HepG2 (cell line): ENCODE results near the gene INTS6L. TPM values are rescaled to one million over a fixed set of nuclear protein-coding genes. Genes with fewer than 3 reads are reported as not detected.

Experiments used
- ATAC-seq: fragments of 200-7000 bp; cut with Tn5 transposase; 3 replicates; pipeline ENCODE4 v1.9.1; 2020; ENCODE audit warnings: mild to moderate bottlenecking, moderate library complexity
- BruUV-seq: library from RNA; stranded (reverse); fragments of 400-500 nt; replicated peaks from 2 replicates; lab custom pipeline; 2021; lab: Mats Ljungman, UMichigan
- CTCF ChIA-PET: fragments of 300-600 bp; formaldehyde crosslinking; extraction: SDS; loops from one replicate; lab custom pipeline; 2021; ENCODE audit warnings: low total read pairs, inconsistent platforms, low intra/inter-chr PET ratio; lab: Yijun Ruan, JAX
- POLR2A ChIA-PET: fragments of 350-600 bp; sonication (Branson Sonifier 250); formaldehyde crosslinking; loops from one replicate; lab custom pipeline; 2020; ENCODE audit warnings: antibody characterized with exemption, inconsistent platforms; lab: Yijun Ruan, JAX
- DNase-seq: peaks from one replicate; pipeline ENCODE4 v3.0.0-alpha.2; 2015; ENCODE audit warnings: low spot score
- FAIRE-seq: peaks from 3 replicates; lab custom pipeline; 2011; peaks lifted over from hg19 to GRCh38; lab: Jason Lieb, UNC
- H2AFZ ChIP-seq: one replicate; pipeline ENCODE4 v1.6.1; 2011; ENCODE audit warnings: low read length, inconsistent platforms
- H3K27ac ChIP-seq: fragments of 300-600 bp; 3 replicates; pipeline ENCODE4 v1.8.0; 2011; ENCODE audit warnings: mixed run types, mild to moderate bottlenecking, mixed read lengths, low read length, inconsistent platforms; ENCODE audit not compliant: insufficient read depth; ENCODE audit errors: extremely low read length
- H3K27me3 ChIP-seq, 2 experiments: fragments of 200-600 bp in 1 of 2; 2 replicates in 1 of 2; 3 replicates in 1 of 2; pipeline versions ENCODE4 v1.6.0 to v1.8.0; 2011; ENCODE audit warnings: low read length in 2 of 2, mild to moderate bottlenecking in 2 of 2, moderate library complexity in 2 of 2, inconsistent platforms in 1 of 2; ENCODE audit not compliant: insufficient read depth in 2 of 2, control insufficient read depth in 1 of 2
- H3K36me3 ChIP-seq, 2 experiments: fragments of 200-600 bp in 1 of 2; replicated peaks in 1 of 2; 2 replicates in 1 of 2; 3 replicates in 1 of 2; pipeline versions ENCODE4 v1.5.1 to v1.8.0; 2011; ENCODE audit warnings: low read length in 2 of 2, inconsistent platforms in 1 of 2; ENCODE audit not compliant: insufficient read depth in 2 of 2, control insufficient read depth in 1 of 2
- H3K4me1 ChIP-seq: 2 replicates; pipeline ENCODE4 v1.5.1; 2012; ENCODE audit warnings: low read length, inconsistent platforms; ENCODE audit not compliant: insufficient read depth
- H3K4me2 ChIP-seq: 2 replicates; pipeline ENCODE4 v1.6.0; 2011; ENCODE audit warnings: low read depth, low read length, inconsistent platforms
- H3K4me3 ChIP-seq, 3 experiments: fragments of 200-600 bp in 1 of 3; sonication (generic), shearing (Covaris generic) in 1 of 3; replicated peaks in 1 of 3; 2 replicates each; pipeline ENCODE4 v1.5.1; 2011 to 2016; ENCODE audit warnings: low read length in 3 of 3, inconsistent platforms in 2 of 3, low read depth in 2 of 3, mild to moderate bottlenecking in 2 of 3, control low read depth in 1 of 3, mixed read lengths in 1 of 3; ENCODE audit not compliant: insufficient read depth in 1 of 3
- H3K79me2 ChIP-seq: one replicate; pipeline ENCODE4 v1.6.1; 2011; ENCODE audit warnings: low read length, inconsistent platforms; ENCODE audit not compliant: insufficient read depth
- H3K9ac ChIP-seq: 2 replicates; pipeline ENCODE4 v1.6.0; 2011; ENCODE audit warnings: mild to moderate bottlenecking, low read depth, low read length, inconsistent platforms; ENCODE audit not compliant: insufficient read depth
- H3K9me3 ChIP-seq: 2 replicates; pipeline ENCODE4 v1.5.1; 2012; ENCODE audit warnings: mild to moderate bottlenecking, low read length
- H4K20me1 ChIP-seq: 2 replicates; pipeline ENCODE4 v1.6.0; 2011; ENCODE audit warnings: inconsistent platforms, mild to moderate bottlenecking, low read length, moderate library complexity; ENCODE audit not compliant: insufficient read depth
- MIER2 ChIP-seq: IDR thresholded peaks from 2 replicates; pipeline ENCODE4 v1.6.1; 2016; ENCODE audit warnings: missing biosample characterization, missing genetic modification reagents
- NFRKB ChIP-seq: fragments of 450-650 bp; IDR thresholded peaks from 2 replicates; pipeline ENCODE4 v1.6.1; 2017
- SMC3 ChIP-seq: IDR thresholded peaks from 2 replicates; pipeline ENCODE4 v1.6.1; 2011; ENCODE audit warnings: low read length, improper control_type of control experiment
- STAG1 ChIP-seq: sonication (generic); formaldehyde crosslinking; IDR thresholded peaks from 2 replicates; pipeline ENCODE4 v1.4.0; 2020; ENCODE audit warnings: missing genetic modification reagents
- WGBS: methylation state at CpG from one replicate; pipeline ENCODE4 v1.1.6; 2017; ENCODE audit warnings: low lambda C conversion rate; 5-methylcytosine and 5-hydroxymethylcytosine counted together
- in situ Hi-C: cut with HindIII; loops from 2 replicates; pipeline ENCODE4 v1.10.0; 2017; ENCODE audit warnings: low pct_unique_long_range_greater_than_20kb; ENCODE audit not compliant: extremely low pct_ligation_motif_present
- intact Hi-C: fragments of 100-400 bp; cut with micrococcal nuclease; formaldehyde crosslinking; loops from one replicate; pipeline ENCODE4 v1.10.0; 2022; ENCODE audit not compliant: unreplicated experiment
- polyA plus RNA-seq, 8 experiments: library from polyadenylated mRNA; depleted of rRNA in 3 of 8; stranded (reverse) in 7 of 8; unstranded in 1 of 8; fragments of >200 nt; fragmentation: Illumina TruSeq in 4 of 8; extraction: Trizol in 4 of 8; gene quantifications; 2 replicates each; pipeline versions ENCODE4 v1.2.1 to v1.2.3, GENCODE V29; 2011 to 2016; ENCODE audit warnings: low read depth in 4 of 8, missing spikeins in 1 of 8, mixed read lengths in 1 of 8; ENCODE audit not compliant: insufficient read depth in 1 of 8
- total RNA-seq, 5 experiments: library from RNA; depleted of rRNA; stranded (reverse); fragments of >200 nt; fragmentation: Illumina TruSeq; extraction: Trizol; gene quantifications; 2 replicates each; pipeline ENCODE4 v1.2.3, GENCODE V29; 2016; ENCODE audit warnings: low read depth in 1 of 5
- TF ChIP-seq, protein P1 (sequence below), 2 experiments: IDR thresholded peaks; 2 replicates each; pipeline ENCODE4 v1.6.1; 2011 to 2012; ENCODE audit warnings: low read length in 2 of 2, borderline replicate concordance in 1 of 2, low read depth in 1 of 2, mild to moderate bottlenecking in 1 of 2, moderate library complexity in 1 of 2
- TF ChIP-seq, protein P2 (sequence below): sonication (generic); formaldehyde crosslinking; IDR thresholded peaks from 2 replicates; pipeline ENCODE4 v1.5.1; 2020; ENCODE audit warnings: missing genetic modification reagents, mild to moderate bottlenecking, borderline replicate concordance
- TF ChIP-seq, protein P3 (sequence below): sonication (generic); formaldehyde crosslinking; IDR thresholded peaks from 2 replicates; pipeline ENCODE4 v1.5.0; 2020; ENCODE audit warnings: mild to moderate bottlenecking, missing genetic modification reagents, moderate library complexity

Gene INTS6L
- total and polyA plus RNA-seq, 2 of the 13 experiments (the other 11 are each of a cell fraction or from before 2014, with no cell fraction given), result not detected

DNA sequence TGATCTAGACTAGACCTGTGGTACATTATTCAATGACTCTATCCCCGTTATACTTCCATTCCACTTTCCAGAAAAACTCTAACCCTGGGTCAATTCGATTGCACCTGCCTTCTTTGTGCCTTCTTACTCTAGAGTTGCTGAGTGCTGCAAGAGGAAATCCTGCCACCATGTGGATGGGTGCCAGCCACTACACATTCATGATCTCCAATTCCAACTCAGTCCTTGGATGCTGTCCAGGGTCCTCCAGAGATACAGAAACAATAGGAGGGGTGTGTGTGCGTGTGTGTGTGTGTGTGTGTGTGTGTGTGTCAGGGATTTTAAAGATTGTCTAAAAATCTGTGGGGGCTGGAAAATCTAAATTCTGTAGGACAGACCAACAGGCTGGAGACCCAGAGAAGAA, 42.9 kb upstream of the INTS6L start:
- no peak overlapping the region for H3K4me2 ChIP-seq
- H3K36me3 ChIP-seq, result no peaks in the 10 kb centered on the region
- no peaks in the 10 kb centered on the region for H3K79me2 ChIP-seq
- H4K20me1 ChIP-seq, result no peaks in the 10 kb centered on the region
- no peak overlapping the region for H2AFZ ChIP-seq
- DNase-seq, result peak; percentile 33
- H3K9ac ChIP-seq, result no peak overlapping the region
- peak; percentile 61 for FAIRE-seq
- WGBS, result 0% methylated on average over 3 of the region's 3 CpGs
- no peak overlapping the region for H3K27ac ChIP-seq
- no peaks in the 10 kb centered on the region for H3K27me3 ChIP-seq
- in situ Hi-C loops (no loop called here), intact Hi-C loops (no loop called here)
- no peak overlapping the region for H3K4me3 ChIP-seq
- POLR2A ChIA-PET, result no interaction called here
- CTCF ChIA-PET, result no interaction called here
- no peaks in the 10 kb centered on the region for H3K9me3 ChIP-seq
- H3K4me1 ChIP-seq, result no peaks in the 10 kb centered on the region
- BruUV-seq, result no TSS peak
- TF ChIP-seq SMC3 (peak; percentile 36; the same call in 1 of the 2 replicates), STAG1 (CRISPR knock-in tag) (peak; percentile 58), NFRKB (no peak), MIER2 (CRISPR knock-in tag) (peak; percentile 80)
- TF ChIP-seq, protein P1, sequence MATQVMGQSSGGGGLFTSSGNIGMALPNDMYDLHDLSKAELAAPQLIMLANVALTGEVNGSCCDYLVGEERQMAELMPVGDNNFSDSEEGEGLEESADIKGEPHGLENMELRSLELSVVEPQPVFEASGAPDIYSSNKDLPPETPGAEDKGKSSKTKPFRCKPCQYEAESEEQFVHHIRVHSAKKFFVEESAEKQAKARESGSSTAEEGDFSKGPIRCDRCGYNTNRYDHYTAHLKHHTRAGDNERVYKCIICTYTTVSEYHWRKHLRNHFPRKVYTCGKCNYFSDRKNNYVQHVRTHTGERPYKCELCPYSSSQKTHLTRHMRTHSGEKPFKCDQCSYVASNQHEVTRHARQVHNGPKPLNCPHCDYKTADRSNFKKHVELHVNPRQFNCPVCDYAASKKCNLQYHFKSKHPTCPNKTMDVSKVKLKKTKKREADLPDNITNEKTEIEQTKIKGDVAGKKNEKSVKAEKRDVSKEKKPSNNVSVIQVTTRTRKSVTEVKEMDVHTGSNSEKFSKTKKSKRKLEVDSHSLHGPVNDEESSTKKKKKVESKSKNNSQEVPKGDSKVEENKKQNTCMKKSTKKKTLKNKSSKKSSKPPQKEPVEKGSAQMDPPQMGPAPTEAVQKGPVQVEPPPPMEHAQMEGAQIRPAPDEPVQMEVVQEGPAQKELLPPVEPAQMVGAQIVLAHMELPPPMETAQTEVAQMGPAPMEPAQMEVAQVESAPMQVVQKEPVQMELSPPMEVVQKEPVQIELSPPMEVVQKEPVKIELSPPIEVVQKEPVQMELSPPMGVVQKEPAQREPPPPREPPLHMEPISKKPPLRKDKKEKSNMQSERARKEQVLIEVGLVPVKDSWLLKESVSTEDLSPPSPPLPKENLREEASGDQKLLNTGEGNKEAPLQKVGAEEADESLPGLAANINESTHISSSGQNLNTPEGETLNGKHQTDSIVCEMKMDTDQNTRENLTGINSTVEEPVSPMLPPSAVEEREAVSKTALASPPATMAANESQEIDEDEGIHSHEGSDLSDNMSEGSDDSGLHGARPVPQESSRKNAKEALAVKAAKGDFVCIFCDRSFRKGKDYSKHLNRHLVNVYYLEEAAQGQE (IDR thresholded peaks at IDR 0.05; ENCODE audit: borderline replicate concordance in 1 of 2, low read depth in 1 of 2, low read length in 2 of 2), result peak in 1 of 2 experiments; percentile 85; a peak in 3 of 4 replicates
- TF ChIP-seq, protein P2, sequence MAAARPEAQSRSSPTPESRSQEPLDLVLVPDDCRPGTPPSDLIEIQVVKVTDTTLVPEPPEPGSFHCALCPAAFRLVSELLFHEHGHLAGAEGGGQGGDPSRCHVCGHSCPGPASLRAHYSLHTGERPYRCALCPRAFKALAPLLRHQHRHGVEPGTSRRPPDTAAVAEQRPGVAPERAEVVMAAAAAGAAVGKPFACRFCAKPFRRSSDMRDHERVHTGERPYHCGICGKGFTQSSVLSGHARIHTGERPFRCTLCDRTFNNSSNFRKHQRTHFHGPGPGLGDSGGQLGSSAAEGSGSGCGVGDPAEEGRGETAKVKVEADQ (CRISPR knock-in tag), result no peak
- TF ChIP-seq, protein P3, sequence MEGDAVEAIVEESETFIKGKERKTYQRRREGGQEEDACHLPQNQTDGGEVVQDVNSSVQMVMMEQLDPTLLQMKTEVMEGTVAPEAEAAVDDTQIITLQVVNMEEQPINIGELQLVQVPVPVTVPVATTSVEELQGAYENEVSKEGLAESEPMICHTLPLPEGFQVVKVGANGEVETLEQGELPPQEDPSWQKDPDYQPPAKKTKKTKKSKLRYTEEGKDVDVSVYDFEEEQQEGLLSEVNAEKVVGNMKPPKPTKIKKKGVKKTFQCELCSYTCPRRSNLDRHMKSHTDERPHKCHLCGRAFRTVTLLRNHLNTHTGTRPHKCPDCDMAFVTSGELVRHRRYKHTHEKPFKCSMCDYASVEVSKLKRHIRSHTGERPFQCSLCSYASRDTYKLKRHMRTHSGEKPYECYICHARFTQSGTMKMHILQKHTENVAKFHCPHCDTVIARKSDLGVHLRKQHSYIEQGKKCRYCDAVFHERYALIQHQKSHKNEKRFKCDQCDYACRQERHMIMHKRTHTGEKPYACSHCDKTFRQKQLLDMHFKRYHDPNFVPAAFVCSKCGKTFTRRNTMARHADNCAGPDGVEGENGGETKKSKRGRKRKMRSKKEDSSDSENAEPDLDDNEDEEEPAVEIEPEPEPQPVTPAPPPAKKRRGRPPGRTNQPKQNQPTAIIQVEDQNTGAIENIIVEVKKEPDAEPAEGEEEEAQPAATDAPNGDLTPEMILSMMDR (CRISPR knock-in tag), result peak; percentile 65
- ATAC-seq, result peak; percentile 71
